Mucosa of descending colon (tissue), 3 donors: ENCODE data around the gene OSTN. TPM values are rescaled to one million over a fixed set of nuclear protein-coding genes. Genes with fewer than 3 reads are reported as not detected.
A peak's percentile ranks its signal among the peaks of the same experiment; 100 is the strongest.

Experiments
- ATAC-seq: fragments of 200-7000 bp; cut with Tn5 transposase; one replicate; pipeline ENCODE4 v1.9.1; 2020; ENCODE audit warnings: mild to moderate bottlenecking, moderate library complexity
- DNase-seq, 3 donors: peaks; one replicate each; pipeline ENCODE4 v3.0.0-alpha.2; 2020
- H3K36me3 ChIP-seq: fragments of 200-600 bp; one replicate; pipeline ENCODE4 v1.8.0; 2021; ENCODE audit warnings: low read depth, mild to moderate bottlenecking
- H3K4me1 ChIP-seq: fragments of 200-600 bp; one replicate; pipeline ENCODE4 v1.8.0; 2021; ENCODE audit warnings: low read depth, mild to moderate bottlenecking
- H3K4me3 ChIP-seq: fragments of 200-600 bp; one replicate; pipeline ENCODE4 v1.8.0; 2021; ENCODE audit warnings: mild to moderate bottlenecking
- H3K9me3 ChIP-seq: fragments of 200-600 bp; one replicate; pipeline ENCODE4 v1.8.0; 2021; ENCODE audit warnings: mild to moderate bottlenecking
- intact Hi-C, 2 donors: fragments of 100-400 bp; cut with DNase I in 1 of 2; cut with micrococcal nuclease in 1 of 2; formaldehyde crosslinking; loops; one replicate each; pipeline versions ENCODE4 v1.11.0 to v1.11.1; 2022; cut with DNase I, micrococcal nuclease
- total RNA-seq, 3 donors: library from RNA; stranded (reverse); fragmentation: NEBNext Ultra II Directional in 2 of 3; extraction: Animal tissue kit (Norgen Biotek cat#: 25700) in 2 of 3; gene quantifications; one replicate each; pipeline versions ENCODE4 v1.2.1 to v1.2.4, GENCODE V29; 2021 to 2023
- TF ChIP-seq, protein P1 (sequence below): fragments of 200-600 bp; IDR thresholded peaks from one replicate; pipeline ENCODE4 v1.8.0; 2022; ENCODE audit warnings: antibody characterized with exemption, mild to moderate bottlenecking
- donor health status: DM: no; HTN: no; CAD: no; lungs with moderate emphysema.
- donor health status: DM: no; HTN: no; CAD: no.
- donor health status: DM: no; HTN: yes; CAD: no.

The OSTN gene
- total RNA-seq, 3 donors from 2014 or later = not detected

GRCh38 chr3:191236646-191237045 is 37.6 kb downstream of the OSTN start:
- DNase-seq = no peak
- Histone ChIP-seq H3K4me1 (no peaks in the 10 kb centered on the region), H3K4me3 (no peak overlapping the region), H3K9me3 (no peaks in the 10 kb centered on the region), H3K36me3 (no peaks in the 10 kb centered on the region)
- intact Hi-C loops = no loop called here
- TF ChIP-seq, protein P1, sequence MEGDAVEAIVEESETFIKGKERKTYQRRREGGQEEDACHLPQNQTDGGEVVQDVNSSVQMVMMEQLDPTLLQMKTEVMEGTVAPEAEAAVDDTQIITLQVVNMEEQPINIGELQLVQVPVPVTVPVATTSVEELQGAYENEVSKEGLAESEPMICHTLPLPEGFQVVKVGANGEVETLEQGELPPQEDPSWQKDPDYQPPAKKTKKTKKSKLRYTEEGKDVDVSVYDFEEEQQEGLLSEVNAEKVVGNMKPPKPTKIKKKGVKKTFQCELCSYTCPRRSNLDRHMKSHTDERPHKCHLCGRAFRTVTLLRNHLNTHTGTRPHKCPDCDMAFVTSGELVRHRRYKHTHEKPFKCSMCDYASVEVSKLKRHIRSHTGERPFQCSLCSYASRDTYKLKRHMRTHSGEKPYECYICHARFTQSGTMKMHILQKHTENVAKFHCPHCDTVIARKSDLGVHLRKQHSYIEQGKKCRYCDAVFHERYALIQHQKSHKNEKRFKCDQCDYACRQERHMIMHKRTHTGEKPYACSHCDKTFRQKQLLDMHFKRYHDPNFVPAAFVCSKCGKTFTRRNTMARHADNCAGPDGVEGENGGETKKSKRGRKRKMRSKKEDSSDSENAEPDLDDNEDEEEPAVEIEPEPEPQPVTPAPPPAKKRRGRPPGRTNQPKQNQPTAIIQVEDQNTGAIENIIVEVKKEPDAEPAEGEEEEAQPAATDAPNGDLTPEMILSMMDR = no peak
- no peak for ATAC-seq

- intact Hi-C loops = no loop called here
- ATAC-seq (no peak), DNase-seq (no peak)
- no peaks in the 10 kb centered on the region for H3K4me1 ChIP-seq
- no peaks in the 10 kb centered on the region for H3K36me3 ChIP-seq
- H3K4me3 ChIP-seq = no peak overlapping the region
- TF ChIP-seq, protein P1 = no peak
- H3K9me3 ChIP-seq = no peaks in the 10 kb centered on the region
Observed at GRCh38 chr3:191237047-191237882, 38.2 kb downstream of the OSTN start.

DNA sequence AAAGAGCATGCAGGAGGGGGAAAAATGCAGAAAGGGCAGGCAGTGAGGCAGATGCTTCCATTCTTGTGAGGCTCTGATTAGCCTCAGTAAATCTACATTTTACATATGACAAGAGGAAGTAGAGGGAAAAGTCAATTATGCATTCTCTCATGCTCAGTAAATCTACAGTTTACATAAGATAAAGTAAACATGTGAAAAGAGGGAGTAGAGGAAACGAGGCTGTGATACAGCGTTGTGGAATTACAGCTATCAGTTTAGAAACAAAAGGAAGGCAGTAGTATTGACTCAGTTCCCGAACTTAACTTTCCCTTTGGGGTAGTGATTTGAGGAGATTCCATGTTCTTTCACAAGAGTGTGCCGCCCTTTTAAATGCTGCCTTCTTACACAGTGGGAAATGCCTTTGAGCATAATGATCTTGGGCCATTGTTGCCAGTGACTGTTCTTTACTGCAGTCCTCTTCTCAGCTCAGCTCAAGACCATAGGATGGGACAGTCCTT is 39.3 kb downstream of the OSTN start:
- no peak for DNase-seq
- TF ChIP-seq, protein P1 = no peak
- intact Hi-C loops = no loop called here

GRCh38 chr3:191239407-191240031 is 40.5 kb downstream of the OSTN start:
- no peaks in the 10 kb centered on the region for H3K9me3 ChIP-seq
- TF ChIP-seq, protein P1 = no peak
- intact Hi-C loops = loop anchor here in 1 of 2 donors (10.0 kb wide), 1 partner anchor 175 kb away; no protein-coding TSS in a partner anchor
- DNase-seq = no peak
- H3K4me1 ChIP-seq = no peaks in the 10 kb centered on the region
- ATAC-seq = no peak
- H3K36me3 ChIP-seq = no peaks in the 10 kb centered on the region
- no peak overlapping the region for H3K4me3 ChIP-seq

More for the DNA sequence above, 39.3 kb downstream of the OSTN start:
- Histone ChIP-seq H3K36me3 (no peaks in the 10 kb centered on the region), H3K4me1 (no peaks in the 10 kb centered on the region), H3K9me3 (no peaks in the 10 kb centered on the region), H3K4me3 (no peak overlapping the region)
- ATAC-seq = peak; percentile 83

DNA sequence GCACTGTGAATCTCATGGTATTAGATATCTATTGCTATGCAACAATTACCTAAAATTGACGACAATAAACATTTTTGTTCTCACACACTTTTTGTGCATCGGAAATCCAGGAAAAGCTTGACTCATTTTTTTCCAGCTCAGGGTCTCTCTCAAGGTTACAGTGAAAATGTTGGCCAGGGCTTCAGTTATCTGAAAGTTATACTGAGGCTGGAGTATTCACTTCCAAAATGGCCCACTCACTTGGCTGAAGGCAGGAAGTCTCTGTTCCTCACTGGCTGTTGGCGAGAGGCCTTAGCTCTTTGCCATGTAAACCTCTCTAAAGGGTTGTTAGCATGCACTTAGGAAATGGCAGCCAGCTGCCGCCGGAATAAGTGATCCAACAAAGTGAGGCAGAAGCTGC is 41.4 kb downstream of the OSTN start:
- no peak for DNase-seq
- Histone ChIP-seq H3K36me3 (no peaks in the 10 kb centered on the region), H3K4me3 (no peak overlapping the region), H3K4me1 (no peaks in the 10 kb centered on the region), H3K9me3 (no peaks in the 10 kb centered on the region)
- TF ChIP-seq, protein P1 = no peak
- intact Hi-C loops = loop anchor here in 1 of 2 donors (10.0 kb wide), 1 partner anchor 174 kb away; no protein-coding TSS in a partner anchor
- no peak for ATAC-seq
